GM12878 (cell line): ENCODE results near the gene LAMA2. TPM values are rescaled to one million over a fixed set of nuclear protein-coding genes. Genes with fewer than 3 reads are reported as not detected.

Experiments
- ATAC-seq: fragments of 200-7000 bp; cut with Tn5 transposase; 3 replicates; pipeline ENCODE4 v1.9.1; 2020; ENCODE audit warnings: mild to moderate bottlenecking, moderate library complexity
- BruUV-seq: library from RNA; stranded (reverse); fragments of 400-500 nt; replicated peaks from 2 replicates; lab custom pipeline; 2021; lab: Mats Ljungman, UMichigan
- CTCF ChIA-PET: fragments of 300-600 bp; sonication (Branson Sonifier 250); formaldehyde crosslinking; extraction: SDS; loops from one replicate; lab custom pipeline; 2021; ENCODE audit warnings: inconsistent platforms; lab: Yijun Ruan, JAX
- POLR2A ChIA-PET: fragments of 350-600 bp; formaldehyde crosslinking; extraction: SDS; loops from one replicate; lab custom pipeline; 2021; ENCODE audit warnings: inconsistent platforms; lab: Charles Lee
- RAD21 ChIA-PET: fragments of 300-600 bp; sonication (Branson Sonifier 250); formaldehyde crosslinking; loops from one replicate; lab custom pipeline; 2023; ENCODE audit warnings: antibody characterized with exemption; ENCODE audit not compliant: unreplicated experiment; lab: Charles Lee
- SMC1A ChIA-PET: fragments of 300-600 bp; sonication (Branson Sonifier 250); formaldehyde crosslinking; loops from one replicate; lab custom pipeline; 2023; ENCODE audit not compliant: unreplicated experiment, uncharacterized antibody; lab: Charles Lee
- DNase-seq: peaks from one replicate; pipeline ENCODE4 v3.0.0-alpha.2; 2011; ENCODE audit warnings: low read depth, low spot score
- FAIRE-seq: peaks from 3 replicates; lab custom pipeline; 2011; peaks lifted over from hg19 to GRCh38; lab: Jason Lieb, UNC
- H2AFZ ChIP-seq: 2 replicates; pipeline ENCODE4 v1.6.0; 2011; ENCODE audit warnings: low read depth, low read length, control low read depth; ENCODE audit not compliant: control insufficient read depth
- H3K27ac ChIP-seq: 2 replicates; pipeline ENCODE4 v1.5.1; 2011; ENCODE audit warnings: control low read depth; ENCODE audit not compliant: control insufficient read depth, insufficient read depth
- H3K27me3 ChIP-seq, 2 experiments: replicated peaks in 1 of 2; 2 replicates each; pipeline versions ENCODE4 v1.6.0 to v1.6.1; 2011; ENCODE audit warnings: low read length in 1 of 2; ENCODE audit not compliant: control insufficient read depth in 2 of 2, insufficient read depth in 2 of 2
- H3K36me3 ChIP-seq, 2 experiments: 2 replicates each; pipeline ENCODE4 v1.5.1; 2011; ENCODE audit warnings: low read length in 1 of 2; ENCODE audit not compliant: control insufficient read depth in 2 of 2, insufficient read depth in 2 of 2
- H3K4me1 ChIP-seq: 2 replicates; pipeline ENCODE4 v1.6.1; 2011; ENCODE audit warnings: mild to moderate bottlenecking, low read length, moderate library complexity, mixed read lengths; ENCODE audit not compliant: control insufficient read depth, insufficient read depth
- H3K4me2 ChIP-seq: 2 replicates; pipeline ENCODE4 v1.6.0; 2011; ENCODE audit warnings: control low read depth; ENCODE audit not compliant: control insufficient read depth, insufficient read depth
- H3K4me3 ChIP-seq: fragments of 200-600 bp; sonication (generic); 2 replicates; pipeline ENCODE4 v1.5.1; 2016
- H3K79me2 ChIP-seq: 2 replicates; pipeline ENCODE4 v1.6.0; 2011; ENCODE audit warnings: low read length; ENCODE audit not compliant: control insufficient read depth, insufficient read depth
- H3K9ac ChIP-seq: 2 replicates; pipeline ENCODE4 v1.8.0; 2011; ENCODE audit warnings: low read length, control low read depth, mixed read lengths; ENCODE audit not compliant: control insufficient read depth, insufficient read depth
- H3K9me3 ChIP-seq: replicated peaks from 3 replicates; pipeline ENCODE4 v1.5.1; 2011; ENCODE audit warnings: mild to moderate bottlenecking, low read length; ENCODE audit not compliant: control insufficient read depth, insufficient read depth
- H4K20me1 ChIP-seq: 2 replicates; pipeline ENCODE4 v1.6.0; 2011; ENCODE audit not compliant: control insufficient read depth, insufficient read depth
- BRCA1 ChIP-seq: IDR thresholded peaks from 2 replicates; pipeline ENCODE4 v1.6.1; 2011; ENCODE audit warnings: low read depth, low read length, improper control_type of control experiment
- CHD1 ChIP-seq: IDR thresholded peaks from 2 replicates; pipeline ENCODE4 v1.6.1; 2012; ENCODE audit warnings: low read depth, low read length, improper control_type of control experiment
- CHD2 ChIP-seq: IDR thresholded peaks from 2 replicates; pipeline ENCODE4 v1.6.1; 2011; ENCODE audit warnings: low read depth, low read length, improper control_type of control experiment, borderline replicate concordance
- HCFC1 ChIP-seq: fragments of 150-350 bp; IDR thresholded peaks from 2 replicates; pipeline ENCODE4 v1.6.1; 2014; ENCODE audit warnings: low read length
- HSF1 ChIP-seq: fragments of 150-350 bp; IDR thresholded peaks from 2 replicates; pipeline ENCODE4 v1.6.1; 2014; ENCODE audit warnings: mild to moderate bottlenecking, low read depth, low read length
- KDM1A ChIP-seq: fragments of 200-600 bp; sonication (generic); IDR thresholded peaks from 2 replicates; pipeline ENCODE4 v1.6.1; 2016; ENCODE audit warnings: borderline replicate concordance
- LARP7 ChIP-seq: fragments of 450-650 bp; IDR thresholded peaks from 2 replicates; pipeline ENCODE4 v1.6.1; 2017; ENCODE audit warnings: mild to moderate bottlenecking
- MYB ChIP-seq: fragments of 150-350 bp; IDR thresholded peaks from 2 replicates; pipeline ENCODE4 v1.6.1; 2014; ENCODE audit warnings: mild to moderate bottlenecking, low read depth, low read length, borderline replicate concordance
- RAD51 ChIP-seq: fragments of 450-650 bp; IDR thresholded peaks from 2 replicates; pipeline ENCODE4 v1.6.1; 2016; ENCODE audit warnings: moderate library complexity, mild to moderate bottlenecking, inconsistent platforms
- SMAD1 ChIP-seq: fragments of 450-650 bp; IDR thresholded peaks from 2 replicates; pipeline ENCODE4 v1.6.1; 2018; ENCODE audit warnings: mild to moderate bottlenecking, low read depth; ENCODE audit not compliant: partially characterized antibody
- ZBTB33 ChIP-seq: fragments of 450-650 bp; IDR thresholded peaks from 2 replicates; pipeline ENCODE4 v1.6.1; 2017; ENCODE audit warnings: mild to moderate bottlenecking
- ZSCAN29 ChIP-seq: fragments of 450-650 bp; IDR thresholded peaks from 2 replicates; pipeline ENCODE4 v1.6.1; 2017; ENCODE audit warnings: mild to moderate bottlenecking, moderate library complexity
- in situ Hi-C: fragments of 300-500 bp; cut with MboI; formaldehyde crosslinking; loops from 9 replicates; pipeline ENCODE4 v1.14.3; 2018; ENCODE audit warnings: mixed read lengths
- intact Hi-C: fragments of 100-400 bp; cut with micrococcal nuclease; formaldehyde crosslinking; loops from one replicate; pipeline ENCODE4 v1.14.2; 2022; ENCODE audit not compliant: unreplicated experiment
- polyA plus RNA-seq, 11 experiments: library from polyadenylated mRNA; depleted of rRNA in 4 of 11; unstranded in 6 of 11; stranded (reverse) in 5 of 11; fragments of >200 nt; fragmentation: Nextera tagmentation in 4 of 11; fragmentation: Illumina TruSeq in 1 of 11; extraction: Ambion mirVana in 4 of 11; extraction: Trizol in 1 of 11; gene quantifications; 1 replicate in 1 of 11; 2 replicates in 10 of 11; pipeline versions ENCODE4 v1.2.1 to v1.2.3, GENCODE V29; 2011 to 2016; ENCODE audit warnings: inconsistent platforms in 2 of 11, missing spikeins in 2 of 11, low read depth in 1 of 11
- total RNA-seq, 4 experiments: library from RNA; depleted of rRNA in 3 of 4; stranded (reverse); fragments of >200 nt in 3 of 4; fragmentation: Illumina TruSeq in 1 of 4; extraction: Trizol in 1 of 4; gene quantifications; 2 replicates each; pipeline versions ENCODE4 v1.2.1 to v1.2.3, GENCODE V29; 2013 to 2021
- TF ChIP-seq, protein P1 (sequence below): fragments of 450-650 bp; IDR thresholded peaks from 2 replicates; pipeline ENCODE4 v1.6.1; 2014; ENCODE audit warnings: mild to moderate bottlenecking
- TF ChIP-seq, protein P2 (sequence below): fragments of 450-650 bp; IDR thresholded peaks from 2 replicates; pipeline ENCODE4 v1.6.1; 2017; ENCODE audit warnings: mild to moderate bottlenecking, moderate library complexity

LAMA2 gene
- total and polyA plus RNA-seq, 10 of the 15 experiments (the other 5 are each of a cell fraction or from before 2014, with no cell fraction given), result 0.04 to 2.0 (median 0.37) TPM; not detected in 1

GRCh38 chr6:129534926-129535325, 652.0 kb downstream of the LAMA2 start:
- Histone ChIP-seq H3K4me3 (no peak overlapping the region), H3K9me3 (no peaks in the 10 kb centered on the region), H3K4me1 (no peaks in the 10 kb centered on the region), H4K20me1 (no peaks in the 10 kb centered on the region), H3K9ac (no peak overlapping the region), H3K79me2 (no peaks in the 10 kb centered on the region), H2AFZ (no peak overlapping the region), H3K36me3 (no peaks in the 10 kb centered on the region), H3K27ac (no peak overlapping the region), H3K4me2 (no peak overlapping the region), H3K27me3 (0 out of 4 replicates have a peak, but pooled peaks cover 0 to 3% of the 10 kb centered on the region in 2 experiments)
- ATAC-seq, result no peak
- CTCF ChIA-PET, result interaction anchor here (0.6 kb wide), 2 partner anchors 64 to 232 kb away, joined by 3 read pairs; no protein-coding TSS in a partner anchor
- no peak for FAIRE-seq
- RAD21 ChIA-PET, result no interaction called here
- no TSS peak for BruUV-seq
- DNase-seq, result no peak
- TF ChIP-seq, protein P1, sequence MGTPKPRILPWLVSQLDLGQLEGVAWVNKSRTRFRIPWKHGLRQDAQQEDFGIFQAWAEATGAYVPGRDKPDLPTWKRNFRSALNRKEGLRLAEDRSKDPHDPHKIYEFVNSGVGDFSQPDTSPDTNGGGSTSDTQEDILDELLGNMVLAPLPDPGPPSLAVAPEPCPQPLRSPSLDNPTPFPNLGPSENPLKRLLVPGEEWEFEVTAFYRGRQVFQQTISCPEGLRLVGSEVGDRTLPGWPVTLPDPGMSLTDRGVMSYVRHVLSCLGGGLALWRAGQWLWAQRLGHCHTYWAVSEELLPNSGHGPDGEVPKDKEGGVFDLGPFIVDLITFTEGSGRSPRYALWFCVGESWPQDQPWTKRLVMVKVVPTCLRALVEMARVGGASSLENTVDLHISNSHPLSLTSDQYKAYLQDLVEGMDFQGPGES, result no peak
- TF ChIP-seq, protein P2, sequence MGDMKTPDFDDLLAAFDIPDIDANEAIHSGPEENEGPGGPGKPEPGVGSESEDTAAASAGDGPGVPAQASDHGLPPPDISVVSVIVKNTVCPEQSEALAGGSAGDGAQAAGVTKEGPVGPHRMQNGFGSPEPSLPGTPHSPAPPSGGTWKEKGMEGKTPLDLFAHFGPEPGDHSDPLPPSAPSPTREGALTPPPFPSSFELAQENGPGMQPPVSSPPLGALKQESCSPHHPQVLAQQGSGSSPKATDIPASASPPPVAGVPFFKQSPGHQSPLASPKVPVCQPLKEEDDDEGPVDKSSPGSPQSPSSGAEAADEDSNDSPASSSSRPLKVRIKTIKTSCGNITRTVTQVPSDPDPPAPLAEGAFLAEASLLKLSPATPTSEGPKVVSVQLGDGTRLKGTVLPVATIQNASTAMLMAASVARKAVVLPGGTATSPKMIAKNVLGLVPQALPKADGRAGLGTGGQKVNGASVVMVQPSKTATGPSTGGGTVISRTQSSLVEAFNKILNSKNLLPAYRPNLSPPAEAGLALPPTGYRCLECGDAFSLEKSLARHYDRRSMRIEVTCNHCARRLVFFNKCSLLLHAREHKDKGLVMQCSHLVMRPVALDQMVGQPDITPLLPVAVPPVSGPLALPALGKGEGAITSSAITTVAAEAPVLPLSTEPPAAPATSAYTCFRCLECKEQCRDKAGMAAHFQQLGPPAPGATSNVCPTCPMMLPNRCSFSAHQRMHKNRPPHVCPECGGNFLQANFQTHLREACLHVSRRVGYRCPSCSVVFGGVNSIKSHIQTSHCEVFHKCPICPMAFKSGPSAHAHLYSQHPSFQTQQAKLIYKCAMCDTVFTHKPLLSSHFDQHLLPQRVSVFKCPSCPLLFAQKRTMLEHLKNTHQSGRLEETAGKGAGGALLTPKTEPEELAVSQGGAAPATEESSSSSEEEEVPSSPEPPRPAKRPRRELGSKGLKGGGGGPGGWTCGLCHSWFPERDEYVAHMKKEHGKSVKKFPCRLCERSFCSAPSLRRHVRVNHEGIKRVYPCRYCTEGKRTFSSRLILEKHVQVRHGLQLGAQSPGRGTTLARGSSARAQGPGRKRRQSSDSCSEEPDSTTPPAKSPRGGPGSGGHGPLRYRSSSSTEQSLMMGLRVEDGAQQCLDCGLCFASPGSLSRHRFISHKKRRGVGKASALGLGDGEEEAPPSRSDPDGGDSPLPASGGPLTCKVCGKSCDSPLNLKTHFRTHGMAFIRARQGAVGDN, result no peak
- TF ChIP-seq ZBTB33 (no peak), CHD1 (no peak), HCFC1 (no peak), KDM1A (no peak), MYB (no peak), RAD51 (no peak), ZSCAN29 (no peak), HSF1 (no peak), SMAD1 (no peak), BRCA1 (no peak), CHD2 (no peak), LARP7 (no peak)
- SMC1A ChIA-PET, result interaction anchor here (0.6 kb wide), 2 partner anchors 334 to 1300 kb away, joined by 3 to 4 read pairs; no protein-coding TSS in a partner anchor
- POLR2A ChIA-PET, result interaction anchor here (0.5 kb wide), 1 partner anchor 69 kb away, joined by 3 read pairs; no protein-coding TSS in a partner anchor
- in situ Hi-C loops (no loop called here), intact Hi-C loops (no loop called here)
